Measurements from ENCODE around the gene CYCS.

Gene CYCS

GRCh38 chr7:25125137-25125946 lies at the start of gene CYCS:
TSS of gene CYCS (minus strand) at chr7:25125260. CDS start at chr7:25124119, 1,141 bp downstream.
- peak; percentile 98 for DNase-seq

- DNase-seq, result no peak
Observed at GRCh38 chr7:25173184-25173583, 48.1 kb upstream of the CYCS start.

- DNase-seq, result no peak
Observed at GRCh38 chr7:25171516-25171915, 46.5 kb upstream of the CYCS start.

GRCh38 chr7:25171071-25171470 lies 46.0 kb upstream of the CYCS start:
- no peak for DNase-seq

- no peak for DNase-seq
Observed at GRCh38 chr7:25169683-25170082, 44.6 kb upstream of the CYCS start.

- no peak for DNase-seq
Observed at GRCh38 chr7:25168145-25168544, 43.1 kb upstream of the CYCS start.

- no peak for DNase-seq
Observed at GRCh38 chr7:25167262-25167843, 42.3 kb upstream of the CYCS start.

GRCh38 chr7:25159983-25160596 lies 35.0 kb upstream of the CYCS start:
- DNase-seq, result peak; percentile 32

- no peak for DNase-seq
Observed at GRCh38 chr7:25158966-25159365, 33.9 kb upstream of the CYCS start.

GRCh38 chr7:25151773-25152172 lies 26.7 kb upstream of the CYCS start:
- no peak for DNase-seq

- DNase-seq, result no peak
Observed at GRCh38 chr7:25149836-25150235, 24.8 kb upstream of the CYCS start.

- no peak for DNase-seq
Observed at GRCh38 chr7:25148772-25149575, 23.9 kb upstream of the CYCS start.

GRCh38 chr7:25143763-25144162 lies 18.7 kb upstream of the CYCS start:
- no peak for DNase-seq

GRCh38 chr7:25139536-25139935 lies 14.5 kb upstream of the CYCS start:
- no peak for DNase-seq

- DNase-seq, result no peak
Observed at GRCh38 chr7:25134358-25135010, 9.4 kb upstream of the CYCS start.

- DNase-seq, result no peak
Observed at GRCh38 chr7:25132430-25132829, 7.4 kb upstream of the CYCS start.

- DNase-seq, result no peak
Observed at GRCh38 chr7:25126751-25127150, 1.7 kb upstream of the CYCS start.

GRCh38 chr7:25124465-25125136 lies 459 bp downstream of the CYCS start:
- no peak for DNase-seq

GRCh38 chr7:25122373-25122772 lies 2.7 kb downstream of the CYCS start:
- DNase-seq, result no peak

GRCh38 chr7:25121599-25121998 lies 3.5 kb downstream of the CYCS start:
- DNase-seq, result no peak

GRCh38 chr7:25119102-25119501 lies 6.0 kb downstream of the CYCS start:
- no peak for DNase-seq

- no peak for DNase-seq
Observed at GRCh38 chr7:25118048-25118753, 6.9 kb downstream of the CYCS start.

All from NCI-H526 treated with DMSO at 0.1 percent for 48 hours (cell line).